LHCN-M2 (cell line): ENCODE results near the gene AIG1. TPM values are rescaled to one million over a fixed set of nuclear protein-coding genes. Genes with fewer than 3 reads are reported as not detected.
A peak's percentile ranks its signal among the peaks of the same experiment; 100 is the strongest.
"Not testable (repeated sequence)": the region's sequence is repeated elsewhere in the genome, so short reads cannot be mapped to it uniquely, and the experiment has no call there.

Experiments
- DNase-seq: peaks from one replicate; pipeline ENCODE4 v3.0.0-alpha.2; 2012; ENCODE audit warnings: low read depth
- total RNA-seq: library from RNA; depleted of rRNA; stranded (reverse); fragments of >200 nt; gene quantifications from 2 replicates; pipeline ENCODE4 v1.2.3, GENCODE V29; 2014

Gene AIG1
- total RNA-seq, 1 experiment from 2014 or later, result 41.6 TPM

- no peak for DNase-seq
These were observed 263.2 kb downstream of the AIG1 start for GRCh38 chr6:143323729-143324470.

GRCh38 chr6:143325379-143326140 is 264.9 kb downstream of the AIG1 start:
- DNase-seq, result peak; percentile 63

GRCh38 chr6:143328876-143329275 is 268.2 kb downstream of the AIG1 start:
- peak; percentile 30 for DNase-seq

- DNase-seq, result no peak
These were observed 268.6 kb downstream of the AIG1 start for GRCh38 chr6:143329323-143329722.

- DNase-seq, result no peak
These were observed 270.7 kb downstream of the AIG1 start for GRCh38 chr6:143331362-143331761.

GRCh38 chr6:143332153-143332845 is 271.6 kb downstream of the AIG1 start:
- DNase-seq, result no peak

- DNase-seq, result peak; percentile 70
These were observed 272.4 kb downstream of the AIG1 start for GRCh38 chr6:143333081-143333480.

- DNase-seq, result no peak
These were observed 273.2 kb downstream of the AIG1 start for GRCh38 chr6:143333749-143334520.

- peak; percentile 27 for DNase-seq
These were observed 275.2 kb downstream of the AIG1 start for GRCh38 chr6:143335865-143336264.

- DNase-seq, result peak; percentile 84
These were observed 275.9 kb downstream of the AIG1 start for GRCh38 chr6:143336446-143337152.

- DNase-seq, result no peak
These were observed 276.7 kb downstream of the AIG1 start for GRCh38 chr6:143337201-143337949.

- no peak for DNase-seq
These were observed 278.5 kb downstream of the AIG1 start for GRCh38 chr6:143339223-143339622.

- not testable (repeated sequence) for DNase-seq
These were observed 284.8 kb downstream of the AIG1 start for GRCh38 chr6:143345477-143345876.

GRCh38 chr6:143346004-143346403 is 285.3 kb downstream of the AIG1 start:
- no peak for DNase-seq

- peak; percentile 27 for DNase-seq
These were observed 287.8 kb downstream of the AIG1 start for GRCh38 chr6:143348531-143348930.

GRCh38 chr6:143349530-143349929 is 288.8 kb downstream of the AIG1 start:
- no peak for DNase-seq

- DNase-seq, result no peak
These were observed 295.6 kb downstream of the AIG1 start for GRCh38 chr6:143356101-143356880.

GRCh38 chr6:143357152-143357551 is 296.5 kb downstream of the AIG1 start:
- DNase-seq, result no peak

- no peak for DNase-seq
These were observed 297.0 kb downstream of the AIG1 start for GRCh38 chr6:143357561-143358255.
